NCI-H446 treated with DMSO at 0.1 percent for 48 hours (cell line): ENCODE data around the gene TSHR.
A peak's percentile ranks its signal among the peaks of the same experiment; 100 is the strongest.
"Not testable (repeated sequence)": the region's sequence is repeated elsewhere in the genome, so short reads cannot be mapped to it uniquely, and the experiment has no call there.

Experiments
- DNase-seq: peaks from one replicate; lab custom pipeline; 2025; lab: John Stamatoyannopoulos, UW

TSHR gene

DNA sequence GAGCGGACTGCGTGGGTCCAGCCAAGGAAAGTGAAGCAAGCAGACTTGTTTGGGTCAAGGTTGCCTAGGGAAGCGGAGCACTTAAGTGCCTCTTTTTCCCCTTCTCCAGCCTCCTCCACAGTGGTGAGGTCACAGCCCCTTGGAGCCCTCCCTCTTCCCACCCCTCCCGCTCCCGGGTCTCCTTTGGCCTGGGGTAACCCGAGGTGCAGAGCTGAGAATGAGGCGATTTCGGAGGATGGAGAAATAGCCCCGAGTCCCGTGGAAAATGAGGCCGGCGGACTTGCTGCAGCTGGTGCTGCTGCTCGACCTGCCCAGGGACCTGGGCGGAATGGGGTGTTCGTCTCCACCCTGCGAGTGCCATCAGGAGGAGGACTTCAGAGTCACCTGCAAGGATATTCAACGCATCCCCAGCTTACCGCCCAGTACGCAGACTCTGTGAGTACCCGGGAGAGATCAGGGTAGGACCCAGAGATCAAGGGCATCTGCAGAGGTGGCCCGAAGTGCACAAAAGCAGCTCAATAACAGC lies at the start of gene TSHR:
TSS of gene TSHR (plus strand) at position 206 of the 526 bp plus-strand sequence. CDS start at position 266, 60 bp downstream.
- DNase-seq, result no peak

DNA sequence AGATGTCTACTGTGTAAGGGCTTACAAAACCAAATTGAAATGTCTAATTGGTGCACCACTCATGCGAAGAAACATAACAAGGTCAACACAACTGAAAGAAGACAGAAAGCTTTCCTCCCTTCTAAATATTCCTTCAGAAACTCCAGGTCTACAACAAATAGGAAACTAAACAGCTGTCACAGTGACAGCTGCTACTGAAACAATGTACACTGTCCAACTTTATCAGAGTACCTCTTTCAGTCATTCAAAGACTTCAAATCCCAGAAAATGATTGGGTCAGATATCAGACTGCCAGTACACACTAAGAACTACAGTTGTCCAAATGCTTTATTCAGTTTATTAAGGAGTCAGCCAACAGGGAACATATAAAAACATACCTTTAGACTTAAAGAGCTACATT lies 49.1 kb upstream of the TSHR start:
- DNase-seq, result no peak

DNA sequence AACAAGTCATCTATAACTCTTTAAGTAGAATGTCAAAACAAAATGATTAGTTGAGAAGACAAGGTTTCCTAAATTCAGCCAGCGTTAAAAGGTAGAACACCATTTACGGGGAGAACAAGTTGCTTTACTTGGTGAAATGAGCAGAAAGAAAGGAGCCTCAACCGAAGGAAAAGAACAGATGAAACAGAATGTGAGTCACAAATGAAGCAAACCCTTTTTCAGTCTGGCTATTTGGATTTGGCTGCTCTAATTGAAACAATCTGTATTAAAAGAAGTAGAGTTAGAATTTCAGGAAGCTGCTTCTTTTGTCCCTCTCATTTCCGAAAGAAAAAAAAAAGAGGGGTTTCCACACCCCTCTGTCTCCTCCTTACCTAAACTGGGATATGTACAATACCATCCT lies 48.5 kb upstream of the TSHR start:
- no peak for DNase-seq

DNA sequence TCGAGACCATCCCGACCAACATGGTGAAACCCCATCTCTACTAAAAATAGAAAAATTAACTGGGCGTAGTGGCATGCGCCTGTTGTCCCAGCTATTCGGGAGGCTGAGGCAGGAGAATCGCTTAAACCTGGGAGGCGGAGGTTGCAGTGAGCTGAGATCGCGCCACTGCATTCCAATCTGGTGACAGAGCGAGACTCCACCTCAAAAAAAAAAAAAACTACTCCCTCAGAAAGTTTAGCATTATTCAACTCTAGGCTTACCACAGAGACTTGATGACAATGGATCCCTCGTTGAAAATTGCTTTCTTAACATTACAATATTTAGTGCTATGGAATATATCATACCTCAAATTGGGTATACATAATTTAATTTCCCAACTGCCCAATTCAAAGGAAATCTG lies 43.4 kb upstream of the TSHR start:
- not testable (repeated sequence) for DNase-seq

DNA sequence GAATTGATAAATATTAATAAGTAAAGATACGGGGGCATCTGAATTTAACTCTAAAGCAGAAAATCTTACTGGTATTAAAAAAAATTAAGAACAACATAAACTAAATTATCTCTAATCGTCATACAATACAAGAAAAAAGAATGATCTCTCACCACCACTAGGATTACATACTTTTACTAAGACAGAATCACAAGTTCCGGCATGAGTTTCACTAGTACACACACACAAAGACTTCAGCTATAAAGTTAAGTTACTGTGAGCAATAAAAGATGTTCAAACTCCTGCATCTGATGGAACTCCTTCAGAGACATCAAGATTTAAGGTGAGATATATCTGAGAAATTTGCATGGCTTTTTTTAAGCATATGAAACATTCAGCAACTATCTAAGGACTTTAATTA lies 35.8 kb upstream of the TSHR start:
- no peak for DNase-seq

DNA sequence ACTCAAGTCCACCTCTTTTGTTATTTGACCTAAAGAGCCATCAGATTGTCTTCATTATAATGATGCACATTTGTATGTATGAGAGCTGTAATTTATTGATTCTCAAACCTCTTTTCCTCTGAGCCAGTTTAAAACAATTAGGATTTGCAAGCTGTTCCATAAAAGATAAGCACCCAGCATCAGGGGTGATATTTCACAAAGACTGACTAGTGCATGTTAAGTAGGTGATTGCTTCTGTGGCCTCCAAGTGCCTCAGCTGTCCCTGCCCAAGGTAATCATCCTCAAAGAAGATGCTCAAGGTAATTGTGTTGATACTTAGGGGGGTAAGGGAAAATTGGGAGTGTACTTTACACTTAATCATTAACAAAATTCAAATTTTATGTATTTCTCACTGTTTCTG lies 32.1 kb upstream of the TSHR start:
- no peak for DNase-seq

DNA sequence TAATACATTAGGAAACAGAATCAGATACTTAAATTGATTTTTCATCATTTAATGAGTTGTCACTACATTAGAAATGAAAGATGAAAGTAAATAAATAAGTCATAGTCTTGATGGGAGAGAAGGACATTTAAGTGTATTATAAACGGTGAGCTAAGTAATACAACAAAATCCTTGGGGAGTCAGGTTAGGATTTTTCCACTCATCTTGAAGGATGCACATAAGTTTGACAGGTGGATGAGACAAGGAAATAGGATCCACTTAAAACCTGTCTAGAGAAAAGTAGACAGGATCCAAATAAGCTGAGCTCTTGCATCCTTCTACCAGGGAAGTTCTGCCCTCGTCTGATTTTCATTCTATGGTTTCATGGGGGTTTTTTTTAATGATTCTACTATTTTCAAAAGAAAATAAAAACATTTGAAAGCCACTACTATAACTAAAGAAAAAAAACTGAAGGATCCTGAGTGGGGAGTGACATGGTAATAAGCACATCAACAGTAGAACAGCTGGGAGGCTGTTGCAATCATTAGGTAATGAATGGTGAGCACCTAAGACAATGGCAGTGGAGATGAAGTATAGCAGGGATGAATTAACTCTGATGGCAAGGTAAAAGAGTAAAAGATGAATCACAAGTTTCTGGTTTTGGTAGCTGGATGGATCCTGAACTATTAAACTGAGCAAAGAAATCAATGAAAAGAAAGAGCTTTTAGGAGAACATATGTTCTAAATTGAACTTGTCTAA lies 30.9 kb upstream of the TSHR start:
- no peak for DNase-seq

DNA sequence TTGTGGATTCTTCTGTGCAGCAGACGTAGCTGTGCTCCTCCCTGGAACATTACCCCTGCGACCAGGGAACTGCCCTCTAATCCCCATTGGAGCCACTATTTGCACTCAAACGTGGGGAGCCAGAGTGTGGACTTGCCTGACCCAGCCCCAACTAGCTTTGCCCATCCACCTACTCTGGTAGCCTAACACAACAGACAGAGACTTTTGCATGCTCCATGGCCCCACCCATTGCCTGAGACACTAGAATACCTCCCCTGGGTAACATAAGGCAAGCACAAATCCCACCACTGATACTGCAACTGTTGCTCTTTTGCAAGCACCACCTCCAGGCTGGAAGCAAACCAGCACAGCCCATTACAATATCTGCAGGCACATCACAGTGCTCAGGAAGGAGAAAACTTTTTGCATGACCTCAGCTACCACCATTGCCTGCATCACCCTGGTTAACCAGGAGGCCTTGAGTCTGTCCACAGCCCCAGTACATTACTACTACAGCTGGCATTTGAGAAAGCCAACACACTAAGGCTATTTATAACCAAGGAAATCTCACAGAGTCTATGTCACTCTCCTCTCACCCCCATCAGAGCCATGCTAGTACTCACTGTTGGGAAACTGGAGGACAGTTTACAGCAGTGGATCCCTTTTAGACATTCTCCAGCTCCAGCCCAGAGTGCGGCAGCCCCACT lies 28.9 kb upstream of the TSHR start:
- DNase-seq, result no peak

DNA sequence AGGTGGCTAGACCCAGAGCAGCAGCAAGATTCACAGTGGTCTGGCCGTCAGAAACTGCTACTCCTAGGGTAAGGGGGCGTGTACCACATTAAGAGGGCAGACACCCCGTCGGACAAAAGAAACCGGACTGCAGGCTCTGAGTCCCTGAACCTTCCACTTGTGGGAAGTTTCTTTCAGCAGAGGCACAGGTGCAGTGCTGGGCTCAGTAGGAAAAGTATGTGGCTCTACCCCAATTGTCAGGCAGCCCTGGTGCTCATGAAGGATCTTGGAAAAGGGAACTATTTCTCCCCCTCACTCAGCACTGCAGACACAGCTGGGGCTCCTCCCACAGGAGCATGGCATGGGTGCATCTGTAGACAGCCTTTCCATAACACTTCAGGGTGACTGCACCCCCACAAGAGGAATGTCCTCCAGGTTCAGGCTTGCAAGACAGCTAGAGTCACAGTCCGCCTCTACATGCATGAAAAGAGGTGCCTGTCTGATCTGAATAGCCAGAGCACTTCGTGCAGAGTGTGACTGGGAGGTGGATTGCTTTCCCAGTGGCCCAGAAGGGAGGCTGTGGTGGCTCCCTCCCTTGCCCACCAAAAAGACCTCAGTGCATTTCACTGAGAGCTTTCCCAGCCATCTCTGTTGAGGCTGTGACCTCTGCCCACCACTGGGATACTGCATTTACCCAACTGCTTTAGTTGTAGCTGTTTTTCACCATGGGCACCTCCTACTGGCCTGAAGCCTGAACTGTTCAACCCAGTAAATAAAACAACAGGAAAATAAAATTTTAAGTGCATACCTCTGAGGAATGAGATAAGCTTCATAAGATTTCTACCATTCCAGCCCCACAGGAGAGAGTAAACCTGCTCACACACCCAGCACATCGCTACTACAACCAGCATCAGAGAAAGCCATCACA lies 28.1 kb upstream of the TSHR start:
- DNase-seq, result no peak

DNA sequence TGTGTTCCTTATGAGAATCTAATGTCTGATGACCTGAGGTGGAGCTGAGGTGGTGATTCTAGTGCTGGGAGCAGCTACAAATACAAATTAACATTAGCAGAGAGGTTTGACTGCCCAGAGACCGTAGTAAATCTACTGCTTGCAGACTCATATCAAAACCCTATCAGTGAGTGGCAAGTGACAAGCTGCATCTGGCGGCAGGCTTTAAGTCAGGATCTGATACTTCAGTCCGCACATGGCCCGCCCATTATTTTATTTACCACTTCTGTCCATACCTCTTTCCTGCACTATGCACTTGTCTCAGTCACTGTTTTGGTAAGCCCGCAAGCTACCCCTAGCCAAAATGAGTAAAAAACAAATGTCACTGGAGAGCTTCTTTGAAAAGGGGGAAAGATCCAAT lies 25.3 kb upstream of the TSHR start:
- DNase-seq, result no peak

DNA sequence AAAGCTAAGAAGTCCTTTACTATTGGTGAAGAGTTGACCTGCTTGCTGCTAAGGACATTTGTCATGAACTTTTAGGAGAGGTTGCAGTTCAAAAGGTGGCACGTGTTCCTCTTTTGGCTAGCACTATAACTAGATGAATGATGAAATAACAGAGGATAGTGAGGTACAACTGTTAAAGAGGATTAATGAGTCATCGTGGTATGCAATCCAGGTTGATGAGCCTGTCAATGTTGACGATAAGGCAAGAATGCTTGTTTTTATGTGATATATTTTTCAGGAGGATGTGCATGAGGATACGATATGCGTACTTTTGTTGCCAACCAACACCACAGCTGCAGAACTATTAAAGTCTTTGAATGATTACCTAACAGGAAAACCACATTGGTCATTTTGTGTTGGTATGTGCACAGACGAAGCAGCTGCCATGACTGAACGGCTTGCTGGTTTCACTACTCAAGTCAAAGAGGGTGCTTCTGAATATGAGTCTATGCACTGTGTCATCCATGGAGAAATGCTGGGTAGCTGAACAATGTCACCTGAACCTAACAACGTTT lies 24.5 kb upstream of the TSHR start:
- no peak for DNase-seq

DNA sequence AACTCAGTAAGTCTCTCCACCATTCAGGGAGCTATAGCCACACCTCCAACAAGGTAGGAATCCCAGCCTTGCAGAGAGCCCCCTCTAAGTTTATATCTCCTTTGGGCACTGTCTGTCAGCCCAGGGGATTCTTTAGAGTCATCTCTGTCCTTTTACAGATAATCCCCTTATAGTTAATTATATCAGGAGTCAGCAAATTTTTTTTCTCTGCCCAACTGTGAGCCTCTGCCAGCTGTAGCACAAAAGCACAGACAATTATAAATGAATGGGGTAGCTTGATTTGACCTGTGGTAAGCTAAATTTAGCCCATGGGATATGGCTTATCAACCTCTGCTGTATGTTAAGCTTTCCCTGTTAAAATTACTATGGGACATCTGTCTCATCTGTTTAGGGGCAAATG lies 22.1 kb upstream of the TSHR start:
- no peak for DNase-seq

DNA sequence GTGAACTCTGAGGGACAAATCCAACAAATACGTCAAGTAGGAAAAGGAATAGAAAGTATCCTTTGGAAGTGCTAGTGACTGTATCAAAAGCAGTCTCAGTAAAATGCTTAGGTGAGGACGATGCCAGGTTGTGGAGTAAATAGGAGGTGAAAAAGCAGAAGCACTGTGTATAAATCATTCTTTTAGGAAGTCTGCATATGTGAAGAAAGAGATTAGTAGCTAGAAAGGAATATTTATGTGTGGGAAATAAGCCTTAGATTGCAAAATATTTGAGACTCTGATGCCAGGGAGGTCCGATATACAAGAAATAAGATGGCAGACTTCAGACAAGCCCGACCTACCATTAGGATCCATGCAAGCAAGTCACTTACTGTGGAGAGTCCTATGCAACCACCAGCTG lies 21.7 kb upstream of the TSHR start:
- no peak for DNase-seq

DNA sequence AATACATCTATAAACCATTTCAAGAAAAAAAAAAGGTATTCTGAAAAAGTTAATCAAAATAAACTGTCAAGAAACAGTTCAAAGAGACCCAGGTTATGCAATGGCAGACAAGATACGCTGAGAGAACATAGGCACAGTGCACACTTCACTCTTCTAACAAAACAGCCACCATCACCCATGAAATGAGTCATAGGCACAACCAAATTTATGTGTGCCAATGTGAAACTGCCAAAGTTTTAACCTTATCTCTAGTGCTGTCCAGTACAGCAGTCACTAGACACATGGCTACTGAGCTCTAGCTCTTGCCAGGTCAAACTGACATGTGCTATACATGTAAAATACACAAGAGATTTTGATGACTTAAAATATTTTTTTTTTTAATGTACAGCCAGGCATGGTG lies 15.3 kb upstream of the TSHR start:
- DNase-seq, result no peak

DNA sequence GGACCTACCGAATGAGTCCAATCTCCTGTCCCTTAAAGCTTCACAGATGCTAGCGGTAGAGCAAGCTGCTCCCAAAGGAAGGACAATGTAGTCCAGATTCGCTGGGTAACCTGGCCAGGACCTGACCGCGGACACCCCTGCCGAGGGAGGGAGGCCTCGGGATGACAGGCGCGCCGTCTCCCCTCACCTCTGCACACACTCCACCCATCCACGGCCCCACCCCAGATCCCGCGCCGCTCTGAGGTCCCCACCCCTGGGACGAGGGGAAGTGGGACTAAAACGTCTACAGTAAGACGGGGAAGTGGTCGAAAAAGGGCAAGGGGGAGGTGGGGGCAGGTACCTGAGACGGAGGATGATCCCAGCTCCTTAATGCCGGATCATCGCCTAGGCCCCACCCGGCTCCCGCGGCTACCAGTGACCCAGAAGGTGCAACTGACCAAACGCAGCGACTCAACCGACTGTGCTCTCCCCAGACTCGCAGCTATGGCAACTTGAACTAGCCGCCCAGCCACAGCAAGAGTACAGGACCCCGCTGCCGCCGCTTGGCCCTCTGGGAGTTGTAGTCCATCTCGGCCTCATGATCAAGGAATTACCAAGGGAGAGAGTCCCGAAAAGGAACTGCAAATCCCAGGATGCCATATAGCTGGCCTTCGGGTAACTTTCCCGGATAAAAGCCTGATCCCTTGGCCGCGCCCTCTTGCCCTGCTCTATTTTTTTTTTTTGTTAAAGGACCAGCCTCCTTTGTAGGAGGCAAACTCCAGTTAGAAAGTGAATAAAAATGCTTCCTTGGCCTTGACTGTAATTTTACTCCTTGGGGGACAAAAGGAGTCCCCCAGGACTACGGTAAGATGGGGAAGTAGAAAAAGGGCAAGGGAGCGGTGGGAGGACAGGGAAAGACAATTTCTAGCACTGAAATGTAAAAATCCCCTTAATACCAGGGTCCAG lies 13.9 kb upstream of the TSHR start, which contains the start of gene CEP128:
TSS of gene CEP128 (minus strand) at position 498 of the 945 bp plus-strand sequence.
- peak; percentile 97 for DNase-seq

DNA sequence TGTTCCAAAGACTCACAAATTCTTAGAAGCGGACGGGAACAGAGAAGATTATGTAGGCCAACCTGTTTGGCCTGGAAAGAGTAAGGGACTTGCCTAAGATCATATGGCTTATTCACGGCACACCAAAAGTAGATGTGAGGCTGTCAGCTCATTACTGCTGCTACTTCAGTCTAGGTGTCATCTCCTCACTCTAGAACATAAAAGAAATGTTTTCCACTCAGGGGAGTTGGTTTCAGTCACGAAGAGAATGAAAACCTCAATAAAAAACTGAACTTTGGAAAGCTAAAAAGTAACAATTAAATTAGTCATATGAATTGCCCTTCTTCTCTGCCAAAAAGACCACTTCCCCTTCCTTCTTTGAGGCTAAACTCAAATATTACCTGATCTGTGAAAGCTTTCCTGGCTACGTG lies 13.2 kb upstream of the TSHR start:
- no peak for DNase-seq

DNA sequence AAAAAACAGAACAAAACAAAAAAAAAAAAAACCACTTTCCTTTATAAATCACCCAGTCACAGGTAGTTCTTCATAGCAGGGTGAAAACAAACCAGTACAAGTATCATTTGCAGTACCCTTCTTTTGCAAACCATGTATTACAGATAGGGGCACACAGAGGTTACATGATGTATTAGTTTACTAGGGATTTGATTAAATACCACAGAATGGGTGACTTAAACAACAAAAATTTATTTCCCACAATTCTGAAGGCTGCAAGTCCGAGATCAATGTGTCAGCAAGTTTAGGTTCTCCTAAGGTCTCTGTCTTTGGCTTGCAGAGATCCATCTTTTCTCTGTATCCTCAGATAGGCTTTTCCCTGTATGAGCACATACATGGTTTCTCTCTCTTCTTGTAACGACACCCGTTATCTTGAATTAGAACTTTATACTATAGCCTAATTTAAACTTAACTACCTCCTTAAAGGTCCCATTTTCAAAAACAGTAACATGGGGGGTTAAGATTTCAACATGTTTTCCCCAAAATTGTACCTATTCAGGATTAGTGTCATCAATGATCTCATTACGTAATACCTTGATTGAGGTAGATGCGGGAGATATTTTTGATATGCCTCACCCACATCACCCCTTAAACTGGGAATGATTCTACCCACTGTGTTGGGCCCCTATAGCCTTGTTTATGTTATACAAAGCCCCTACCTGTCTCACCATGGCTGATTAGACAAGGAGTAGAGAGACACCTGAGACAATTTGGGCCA lies 10.4 kb upstream of the TSHR start:
- DNase-seq, result no peak

DNA sequence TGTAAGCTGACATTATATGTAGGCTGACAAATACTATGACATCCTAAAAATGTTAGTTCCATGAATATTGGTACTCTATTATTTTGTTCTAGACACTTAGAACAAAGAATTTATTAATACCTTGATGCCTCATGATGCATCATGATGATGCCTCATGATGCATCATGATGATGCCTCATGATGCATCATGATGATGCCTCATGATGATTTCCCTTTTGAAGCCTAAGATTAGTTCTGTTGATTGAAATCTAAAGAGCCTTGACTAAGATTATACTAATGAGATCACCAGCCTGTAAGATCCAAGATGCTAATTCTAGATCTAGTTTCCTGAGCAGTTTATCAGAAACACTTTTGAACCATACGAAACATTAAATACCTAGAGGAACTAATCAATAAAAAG lies 9.2 kb upstream of the TSHR start:
- DNase-seq, result no peak

DNA sequence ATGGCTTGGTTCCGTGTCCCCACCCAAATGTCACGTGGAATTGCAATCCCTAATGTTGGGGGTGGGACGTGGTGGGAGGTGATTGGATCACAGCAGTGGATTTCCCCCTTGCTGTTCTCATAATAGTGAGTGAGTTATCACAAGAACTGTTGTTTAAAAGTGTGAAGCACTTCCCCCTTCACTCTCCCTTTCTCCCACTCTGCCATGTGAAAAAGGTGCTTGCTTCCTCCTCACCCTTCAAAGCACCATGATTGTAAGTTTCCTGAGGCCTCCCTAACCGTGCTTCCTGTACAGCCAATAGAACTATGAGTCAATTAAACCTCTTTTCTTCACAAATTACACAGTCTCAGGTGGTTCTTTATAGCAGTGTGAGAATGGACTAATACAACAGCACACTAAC lies 8.6 kb upstream of the TSHR start:
- DNase-seq, result no peak

DNA sequence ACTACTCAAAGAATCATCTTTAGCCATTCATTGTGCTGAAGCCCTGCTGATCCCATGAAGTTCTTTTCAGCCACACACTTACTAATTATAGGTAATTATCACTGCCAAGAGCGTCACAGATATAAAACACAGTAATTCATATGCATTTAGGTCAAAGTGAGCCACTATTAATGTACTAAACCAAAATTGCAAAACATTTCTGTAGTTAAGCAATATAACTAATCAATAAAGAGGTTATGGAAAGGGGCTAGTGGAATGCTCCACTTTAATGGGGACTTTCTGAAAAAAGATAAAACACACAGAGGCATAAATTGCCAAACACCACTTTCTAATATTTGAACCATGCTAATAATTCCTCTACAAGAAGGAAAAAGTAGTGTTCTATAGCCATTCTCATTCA lies 7.1 kb upstream of the TSHR start:
- no peak for DNase-seq
